Measurements from ENCODE around the gene CHRNE. TPM values are rescaled to one million over a fixed set of nuclear protein-coding genes. Genes with fewer than 3 reads are reported as not detected.

CHRNE gene
- total RNA-seq, 4 donors from 2014 or later: 0.57 TPM; not detected in 3

- intact Hi-C loops (cut with DNase I): no loop called here
Observed at GRCh38 chr17:4895121-4895520, 7.8 kb downstream of the CHRNE start.

GRCh38 chr17:4893721-4894560 lies 9.0 kb downstream of the CHRNE start:
- DNase-seq: no peak
- intact Hi-C loops (cut with DNase I): no loop called here

More at GRCh38 chr17:4895121-4895520, 7.8 kb downstream of the CHRNE start:
- Histone ChIP-seq H3K4me3 (no peak overlapping the region), H3K27me3 (peaks cover 0 to 15% (median 0%) of the 10 kb centered on the region in 4 donors), H3K9me3 (no peaks in the 10 kb centered on the region), H3K4me1 (peaks cover 11 to 21% (median 17%) of the 10 kb centered on the region in 3 donors), H3K36me3 (peaks cover 59 to 84% (median 65%) of the 10 kb centered on the region in 3 donors), H3K27ac (no peak overlapping the region)
- no peak for DNase-seq
- TF ChIP-seq, protein P1, sequence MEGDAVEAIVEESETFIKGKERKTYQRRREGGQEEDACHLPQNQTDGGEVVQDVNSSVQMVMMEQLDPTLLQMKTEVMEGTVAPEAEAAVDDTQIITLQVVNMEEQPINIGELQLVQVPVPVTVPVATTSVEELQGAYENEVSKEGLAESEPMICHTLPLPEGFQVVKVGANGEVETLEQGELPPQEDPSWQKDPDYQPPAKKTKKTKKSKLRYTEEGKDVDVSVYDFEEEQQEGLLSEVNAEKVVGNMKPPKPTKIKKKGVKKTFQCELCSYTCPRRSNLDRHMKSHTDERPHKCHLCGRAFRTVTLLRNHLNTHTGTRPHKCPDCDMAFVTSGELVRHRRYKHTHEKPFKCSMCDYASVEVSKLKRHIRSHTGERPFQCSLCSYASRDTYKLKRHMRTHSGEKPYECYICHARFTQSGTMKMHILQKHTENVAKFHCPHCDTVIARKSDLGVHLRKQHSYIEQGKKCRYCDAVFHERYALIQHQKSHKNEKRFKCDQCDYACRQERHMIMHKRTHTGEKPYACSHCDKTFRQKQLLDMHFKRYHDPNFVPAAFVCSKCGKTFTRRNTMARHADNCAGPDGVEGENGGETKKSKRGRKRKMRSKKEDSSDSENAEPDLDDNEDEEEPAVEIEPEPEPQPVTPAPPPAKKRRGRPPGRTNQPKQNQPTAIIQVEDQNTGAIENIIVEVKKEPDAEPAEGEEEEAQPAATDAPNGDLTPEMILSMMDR (IDR thresholded peaks at IDR 0.05): no peak
- no peak for TF ChIP-seq POLR2A (IDR thresholded peaks at IDR 0.05)
- 40 to 100% methylated on average over 1 to 2 of the region's 13 CpGs for WGBS, 2 donors

DNA sequence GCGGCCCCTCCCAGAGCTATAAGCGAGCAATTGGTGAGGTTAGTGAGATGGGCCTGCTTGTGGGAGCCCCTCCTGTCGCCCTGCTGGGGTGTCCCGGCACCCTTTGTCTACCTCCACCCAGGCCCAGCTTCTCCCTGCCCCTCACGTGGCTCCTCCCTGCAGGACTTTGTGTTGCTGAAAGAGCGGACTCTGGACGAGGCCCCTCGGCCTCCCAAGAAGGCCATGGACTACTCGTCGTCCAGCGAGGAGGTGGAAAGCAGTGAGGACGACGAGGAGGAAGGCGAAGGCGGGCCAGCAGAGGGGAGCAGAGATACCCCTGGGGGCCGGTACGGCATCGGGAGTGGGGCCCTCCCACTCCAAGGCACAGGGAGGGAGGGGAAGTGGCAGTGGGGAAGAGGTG lies 9.6 kb downstream of the CHRNE start:
- 84 to 93% methylated on average over 3 to 14 of the region's 18 CpGs for WGBS, 2 donors
- no peaks in the 10 kb centered on the region for H3K27me3 ChIP-seq
- no peak overlapping the region for H3K27ac ChIP-seq
- H3K9me3 ChIP-seq: no peaks in the 10 kb centered on the region
- intact Hi-C loops (cut with DNase I): no loop called here
- TF ChIP-seq, protein P1 (IDR thresholded peaks at IDR 0.05): no peak
- TF ChIP-seq POLR2A (IDR thresholded peaks at IDR 0.05): no peak
- peaks cover 0 to 2% (median 0%) of the 10 kb centered on the region in 3 donors for H3K4me1 ChIP-seq
- H3K4me3 ChIP-seq: no peak overlapping the region
- peaks cover 68 to 100% (median 74%) of the 10 kb centered on the region in 3 donors for H3K36me3 ChIP-seq
- DNase-seq: no peak

More at GRCh38 chr17:4893721-4894560, 9.0 kb downstream of the CHRNE start:
- H3K27ac ChIP-seq: no peak overlapping the region
- H3K4me3 ChIP-seq: no peak overlapping the region
- no peaks in the 10 kb centered on the region for H3K9me3 ChIP-seq
- no peak for TF ChIP-seq POLR2A (IDR thresholded peaks at IDR 0.05)
- TF ChIP-seq, protein P1 (IDR thresholded peaks at IDR 0.05): no peak
- H3K27me3 ChIP-seq: peaks cover 0 to 3% (median 0%) of the 10 kb centered on the region in 4 donors
- H3K36me3 ChIP-seq: peaks cover 67 to 96% (median 74%) of the 10 kb centered on the region in 3 donors
- H3K4me1 ChIP-seq: peaks cover under 1 to 9% (median 5%) of the 10 kb centered on the region in 3 donors
- 79 to 97% methylated on average over 7 to 24 of the region's 31 CpGs for WGBS, 2 donors

DNA sequence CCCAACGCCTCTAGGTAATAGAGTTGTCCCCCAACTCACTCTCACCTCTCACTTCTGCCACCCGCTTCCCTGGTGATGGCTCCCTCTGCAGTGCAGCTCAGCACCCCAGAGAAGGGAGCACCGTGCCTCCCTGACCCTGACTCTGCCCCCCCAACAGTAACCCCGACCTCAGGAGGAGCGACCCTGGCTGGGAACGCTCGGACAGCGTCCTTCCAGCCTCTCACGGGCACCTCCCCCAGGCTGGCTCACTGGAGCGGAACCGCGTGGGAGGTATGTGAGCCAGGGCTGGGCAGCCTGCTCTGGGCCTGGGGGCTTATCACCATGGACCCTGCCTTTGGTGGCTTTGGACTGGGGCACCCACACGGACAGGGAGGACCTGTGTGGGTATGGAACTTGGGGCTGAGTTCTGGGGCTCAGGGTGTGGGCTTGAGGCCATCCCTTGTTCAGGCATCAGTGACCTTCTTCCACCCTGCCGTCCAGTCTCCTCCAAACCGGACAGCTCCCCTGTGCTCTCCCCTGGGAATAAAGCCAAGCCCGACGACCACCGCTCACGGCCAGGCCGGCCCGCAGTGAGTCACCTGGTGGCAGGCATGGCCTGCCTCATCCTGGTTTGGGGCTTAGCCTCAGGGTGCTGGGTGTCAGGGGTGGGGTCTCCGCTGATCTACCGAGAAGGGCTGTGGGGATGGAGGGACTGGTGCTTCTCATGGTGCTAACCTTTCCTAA lies 10.2 kb downstream of the CHRNE start:
- TF ChIP-seq, protein P1 (IDR thresholded peaks at IDR 0.05): no peak
- TF ChIP-seq POLR2A (IDR thresholded peaks at IDR 0.05): no peak
- Histone ChIP-seq H3K27ac (no peak overlapping the region), H3K9me3 (no peaks in the 10 kb centered on the region), H3K27me3 (no peaks in the 10 kb centered on the region), H3K4me3 (no peak overlapping the region), H3K36me3 (peaks cover 74 to 100% (median 78%) of the 10 kb centered on the region in 3 donors), H3K4me1 (no peaks in the 10 kb centered on the region)
- 100% methylated on average over 3 of the region's 23 CpGs; no CpG with 5 or more reads in 1 of the 2 donors for WGBS, 2 donors
- intact Hi-C loops (cut with DNase I): no loop called here
- no peak for DNase-seq
